Adrenal gland (tissue), 12 donors: ENCODE measurements around the gene WDCP. TPM values are rescaled to one million over a fixed set of nuclear protein-coding genes. Genes with fewer than 3 reads are reported as not detected.

Source experiments
- DNase-seq, 7 donors: peaks; one replicate each; pipeline ENCODE4 v3.0.0-alpha.2; 2019 to 2020
- H3K27ac ChIP-seq, 5 donors: fragments of 200-600 bp; sonication (generic) in 4 of 5; 1 replicate in 3 of 5; 2 replicates in 2 of 5; pipeline versions ENCODE4 v1.5.1 to v1.8.0; 2016 to 2020; ENCODE audit warnings: mild to moderate bottlenecking in 1 of 5
- H3K27me3 ChIP-seq: fragments of 200-600 bp; 2 replicates; pipeline ENCODE4 v1.8.0; 2021
- H3K36me3 ChIP-seq, 2 donors: fragments of 200-600 bp; replicated peaks in 1 of 2; 1 replicate in 1 of 2; 2 replicates in 1 of 2; pipeline versions ENCODE4 v1.5.1 to v1.8.0; 2018 to 2022
- H3K4me1 ChIP-seq, 2 donors: fragments of 200-600 bp; replicated peaks in 1 of 2; 1 replicate in 1 of 2; 2 replicates in 1 of 2; pipeline versions ENCODE4 v1.5.1 to v1.8.0; 2018 to 2021
- H3K4me3 ChIP-seq, 4 donors: fragments of 200-600 bp; sonication (generic) in 3 of 4; one replicate each; pipeline ENCODE4 v1.5.1; 2016 to 2018
- H3K9me3 ChIP-seq, 3 donors: fragments of 200-600 bp; sonication (generic) in 1 of 3; replicated peaks in 1 of 3; 1 replicate in 2 of 3; 2 replicates in 1 of 3; pipeline versions ENCODE4 v1.5.1 to v1.8.0; 2016 to 2021
- POLR2A ChIP-seq, 2 donors: fragments of 450-650 bp; IDR thresholded peaks; one replicate each; pipeline ENCODE4 v1.6.1; 2017; ENCODE audit warnings: antibody characterized with exemption in 2 of 2, mild to moderate bottlenecking in 2 of 2, moderate library complexity in 1 of 2
- WGBS, 4 donors: extraction: QIAGEN DNeasy Blood & Tissue Kit in 2 of 4; methylation state at CpG; one replicate each; pipeline versions ENCODE4 v1.1.5 to v1.1.7; 2013 to 2017; 5-methylcytosine and 5-hydroxymethylcytosine counted together
- intact Hi-C, 2 donors: fragments of 100-400 bp; cut with DNase I; formaldehyde crosslinking; loops; one replicate each; pipeline versions ENCODE4 v1.14.1 to v1.15.0; 2022 to 2023
- polyA plus RNA-seq, 3 donors: library from polyadenylated mRNA; stranded (reverse); fragments of 200-250 nt in 2 of 3; fragments of 350-450 nt in 1 of 3; fragmentation: Illumina TruSeq in 1 of 3; extraction: RNeasy Lipid Tissue Mini Kit (QIAGEN cat#74804) in 1 of 3; gene quantifications; one replicate each; pipeline ENCODE4 v1.2.3, GENCODE V29; 2013 to 2014
- total RNA-seq, 9 donors: library from RNA; depleted of rRNA in 4 of 9; stranded (reverse); fragments of >200 nt in 4 of 9; fragments of 120-200 nt in 1 of 9; fragmentation: NEBNext Ultra II Directional in 1 of 9; extraction: Animal tissue kit (Norgen Biotek cat#: 25700) in 1 of 9; gene quantifications; one replicate each; pipeline versions ENCODE4 v1.1.0 to v1.2.4, GENCODE V29; 2013 to 2023
- TF ChIP-seq, protein P1 (sequence below), 6 experiments: fragments of 450-650 bp in 4 of 6; fragments of 200-600 bp in 2 of 6; sonication (generic) in 1 of 6; IDR thresholded peaks; 1 replicate in 5 of 6; 2 replicates in 1 of 6; pipeline versions ENCODE4 v1.5.1 to v1.8.0; 2016 to 2021; ENCODE audit warnings: antibody characterized with exemption in 6 of 6, mild to moderate bottlenecking in 2 of 6, moderate library complexity in 1 of 6
- donor health status: healthy with polysubstance abuse.
- donor health status: Bipolar disorder and iron deficiency.
- donor health status: DM: yes; HTN: yes; CAD: no.
- donor health status: DM: no; HTN: no; CAD: no.
- donor health status: DM: no; HTN: no; CAD: no.
- donor health status: DM: yes; HTN: yes; CAD: no.

WDCP gene
- total and polyA plus RNA-seq, 12 donors = 1.9 to 18.0 (median 11.0) TPM

DNA sequence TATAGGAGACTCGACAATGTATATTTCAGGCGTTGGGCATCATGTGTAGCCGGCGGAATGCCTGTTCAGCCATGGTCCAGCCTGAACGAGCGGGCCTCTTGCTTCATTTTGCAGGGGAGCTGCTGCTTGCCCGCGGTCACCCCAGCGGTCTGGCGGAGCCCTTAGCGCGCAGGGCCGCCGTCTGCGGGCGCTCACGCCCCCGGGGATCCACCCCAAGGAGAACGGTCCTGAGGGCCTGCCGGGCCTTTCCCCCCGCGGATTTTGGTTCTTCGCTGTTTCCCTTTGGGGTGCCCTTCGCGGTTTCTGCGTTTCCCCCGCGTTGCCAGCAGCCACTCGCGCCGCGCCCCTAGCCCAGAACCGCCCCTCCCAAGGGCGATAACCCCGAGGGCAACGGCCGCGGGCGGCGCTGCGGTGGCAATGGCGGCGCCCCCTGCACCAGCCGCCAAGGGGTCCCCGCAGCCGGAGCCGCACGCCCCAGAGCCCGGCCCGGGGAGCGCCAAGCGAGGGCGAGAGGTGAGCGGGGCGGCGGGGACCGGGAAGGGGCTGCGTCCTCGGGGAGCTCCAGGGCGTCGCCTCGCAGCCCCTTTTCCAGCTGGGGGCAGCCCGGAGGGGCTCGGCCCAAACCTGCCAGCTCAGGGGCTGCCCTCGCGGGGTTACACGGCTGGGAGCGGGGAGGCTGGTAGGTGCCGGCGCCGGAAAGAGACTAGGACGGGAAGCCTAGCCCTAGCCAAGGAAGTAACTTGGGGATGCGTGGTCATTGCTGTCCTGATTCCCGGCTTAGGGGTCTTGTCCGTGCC, 37.3 kb downstream of the WDCP start, which contains the start of gene MFSD2B:
Gene MFSD2B, plus strand, starts transcription at position 406 of the 797 bp plus-strand sequence. Its CDS starts 12 bp downstream, at position 418.
- WGBS, 4 donors = 3 to 34% (median 4%) methylated on average over 4 to 75 of the region's 75 CpGs
- H3K27ac ChIP-seq = no peak within 1 kb of the TSS
- no peaks in the 10 kb centered on the region for H3K36me3 ChIP-seq
- H3K27me3 ChIP-seq = peaks cover 13% of the 10 kb centered on the region
- peaks cover 0 to 11% of the 10 kb centered on the region in 2 donors for H3K4me1 ChIP-seq
- DNase-seq = no peak
- intact Hi-C loops = no loop called here
- H3K4me3 ChIP-seq = peak within 1 kb of the TSS in 1 of 4 donors; percentile 58
- TF ChIP-seq, protein P1, sequence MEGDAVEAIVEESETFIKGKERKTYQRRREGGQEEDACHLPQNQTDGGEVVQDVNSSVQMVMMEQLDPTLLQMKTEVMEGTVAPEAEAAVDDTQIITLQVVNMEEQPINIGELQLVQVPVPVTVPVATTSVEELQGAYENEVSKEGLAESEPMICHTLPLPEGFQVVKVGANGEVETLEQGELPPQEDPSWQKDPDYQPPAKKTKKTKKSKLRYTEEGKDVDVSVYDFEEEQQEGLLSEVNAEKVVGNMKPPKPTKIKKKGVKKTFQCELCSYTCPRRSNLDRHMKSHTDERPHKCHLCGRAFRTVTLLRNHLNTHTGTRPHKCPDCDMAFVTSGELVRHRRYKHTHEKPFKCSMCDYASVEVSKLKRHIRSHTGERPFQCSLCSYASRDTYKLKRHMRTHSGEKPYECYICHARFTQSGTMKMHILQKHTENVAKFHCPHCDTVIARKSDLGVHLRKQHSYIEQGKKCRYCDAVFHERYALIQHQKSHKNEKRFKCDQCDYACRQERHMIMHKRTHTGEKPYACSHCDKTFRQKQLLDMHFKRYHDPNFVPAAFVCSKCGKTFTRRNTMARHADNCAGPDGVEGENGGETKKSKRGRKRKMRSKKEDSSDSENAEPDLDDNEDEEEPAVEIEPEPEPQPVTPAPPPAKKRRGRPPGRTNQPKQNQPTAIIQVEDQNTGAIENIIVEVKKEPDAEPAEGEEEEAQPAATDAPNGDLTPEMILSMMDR (IDR thresholded peaks at IDR 0.05) = no peak
- TF ChIP-seq POLR2A (IDR thresholded peaks at IDR 0.05) = no peak
- no peaks in the 10 kb centered on the region for H3K9me3 ChIP-seq

DNA sequence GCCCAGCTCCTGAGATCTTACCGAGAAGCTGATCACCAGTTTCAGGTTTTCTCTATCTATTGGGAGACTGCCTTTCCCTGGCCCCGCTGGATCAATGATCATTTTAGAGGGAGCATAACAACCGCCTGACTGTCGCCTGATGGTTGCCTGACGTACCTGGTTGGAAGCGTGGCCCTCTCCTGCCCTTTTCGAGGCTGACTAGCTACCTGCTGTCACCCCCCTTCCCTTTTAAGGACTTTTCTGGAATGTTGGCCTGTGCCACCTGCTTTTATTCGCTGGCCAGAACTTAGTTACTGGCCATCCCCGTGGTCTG, 37.9 kb downstream of the WDCP start:
- WGBS, 4 donors = 74 to 76% (median 75%) methylated on average over 9 of the region's 9 CpGs
- TF ChIP-seq POLR2A (IDR thresholded peaks at IDR 0.05) = no peak
- TF ChIP-seq, protein P1 (IDR thresholded peaks at IDR 0.05) = no peak
- Histone ChIP-seq H3K4me3 (peak overlapping the region in 1 of 4 donors; percentile 58), H3K4me1 (peaks cover 0 to 11% of the 10 kb centered on the region in 2 donors), H3K36me3 (no peaks in the 10 kb centered on the region), H3K27me3 (peaks cover 13% of the 10 kb centered on the region), H3K9me3 (no peaks in the 10 kb centered on the region), H3K27ac (no peak overlapping the region)
- intact Hi-C loops = no loop called here
- no peak for DNase-seq

DNA sequence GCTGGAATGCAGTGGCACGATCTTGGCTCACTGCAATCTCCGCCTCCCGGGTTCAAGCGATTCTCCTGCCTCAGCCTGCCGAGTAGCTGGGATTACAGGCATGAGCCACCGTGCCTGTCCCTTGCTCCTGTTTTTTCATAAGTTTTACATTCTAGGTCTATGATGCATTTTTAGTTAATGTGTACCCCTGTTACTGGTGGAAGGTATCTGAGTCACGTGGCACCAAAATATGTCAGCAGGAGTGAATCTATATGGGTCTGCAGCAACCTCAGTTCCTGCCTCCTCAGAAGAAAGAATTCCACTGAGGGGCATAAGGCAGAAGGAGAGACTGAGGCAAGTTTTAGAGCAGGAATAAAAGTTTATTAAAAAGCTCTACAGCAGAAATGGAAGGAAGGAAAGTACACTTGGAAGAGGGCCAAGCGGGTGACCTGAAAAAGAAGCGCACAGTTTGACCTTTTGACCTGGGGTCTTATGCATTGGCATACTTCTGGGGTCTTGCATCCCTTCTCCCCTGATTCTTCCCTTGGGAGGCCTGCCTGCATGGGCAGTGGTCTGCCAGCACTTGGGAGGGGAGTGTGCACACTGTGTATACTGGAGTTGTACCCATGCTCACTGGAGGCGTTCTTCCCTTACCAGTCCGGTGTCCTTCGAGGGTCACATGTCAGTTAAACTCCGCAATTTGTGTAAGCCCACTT, 38.4 kb downstream of the WDCP start:
- Histone ChIP-seq H3K9me3 (no peaks in the 10 kb centered on the region), H3K27ac (no peak overlapping the region), H3K27me3 (peaks cover 13% of the 10 kb centered on the region), H3K36me3 (no peaks in the 10 kb centered on the region), H3K4me1 (peaks cover 0 to 11% of the 10 kb centered on the region in 2 donors), H3K4me3 (no peak overlapping the region)
- WGBS, 4 donors = 78 to 88% (median 82%) methylated on average over 12 to 13 of the region's 13 CpGs
- no peak for TF ChIP-seq POLR2A (IDR thresholded peaks at IDR 0.05)
- TF ChIP-seq, protein P1 (IDR thresholded peaks at IDR 0.05) = no peak
- no peak for DNase-seq
- intact Hi-C loops = no loop called here

DNA sequence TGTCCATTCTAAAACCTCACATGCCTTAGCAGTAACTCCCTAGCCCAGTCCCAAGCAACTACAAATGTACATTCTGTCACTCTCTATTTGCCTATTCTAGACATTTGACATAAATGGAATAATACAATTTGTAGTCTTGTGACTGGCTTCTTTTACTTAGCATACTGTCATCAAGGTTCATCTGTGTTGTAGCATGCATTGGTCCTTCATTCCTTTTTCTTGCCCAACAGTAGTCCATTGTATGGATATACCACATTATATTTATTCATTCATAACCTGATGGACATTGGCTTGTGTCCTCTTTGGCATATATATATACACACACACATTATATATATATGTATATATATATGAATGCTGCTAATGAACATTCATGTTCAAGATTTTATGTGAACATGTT, 39.5 kb downstream of the WDCP start:
- no peak for DNase-seq
- intact Hi-C loops = no loop called here
- Histone ChIP-seq H3K4me3 (no peak overlapping the region), H3K4me1 (peaks cover 0 to 11% of the 10 kb centered on the region in 2 donors), H3K27ac (no peak overlapping the region), H3K27me3 (peaks cover 13% of the 10 kb centered on the region), H3K9me3 (no peaks in the 10 kb centered on the region), H3K36me3 (no peaks in the 10 kb centered on the region)
- TF ChIP-seq, protein P1 (IDR thresholded peaks at IDR 0.05) = no peak
- no peak for TF ChIP-seq POLR2A (IDR thresholded peaks at IDR 0.05)
